ENCODE measurements around the gene HYCC1.
"Not testable (repeated sequence)": the region's sequence is repeated elsewhere in the genome, so short reads cannot be mapped to it uniquely, and the experiment has no call there.

The HYCC1 gene

GRCh38 chr7:23013715-23014649, at the start of gene HYCC1:
HYCC1 (minus strand) TSS chr7:23014130; CDS start chr7:22991111, 23,019 bp downstream.
- in situ Hi-C loops (cut with HindIII; ENCODE audit: low sequenced_read_pairs): no loop called here

- in situ Hi-C loops (cut with HindIII; ENCODE audit: low sequenced_read_pairs): no loop called here
These were observed 48.5 kb upstream of the HYCC1 start for GRCh38 chr7:23062452-23062851.

GRCh38 chr7:23061327-23061726, 47.4 kb upstream of the HYCC1 start:
- in situ Hi-C loops (cut with HindIII; ENCODE audit: low sequenced_read_pairs): no loop called here

GRCh38 chr7:23058408-23059096, 44.6 kb upstream of the HYCC1 start:
- in situ Hi-C loops (cut with HindIII; ENCODE audit: low sequenced_read_pairs): no loop called here

GRCh38 chr7:23055582-23056178, 41.8 kb upstream of the HYCC1 start:
- in situ Hi-C loops (cut with HindIII; ENCODE audit: low sequenced_read_pairs): no loop called here

GRCh38 chr7:23051124-23051485, 37.2 kb upstream of the HYCC1 start:
- in situ Hi-C loops (cut with HindIII; ENCODE audit: low sequenced_read_pairs): not testable (repeated sequence)

- in situ Hi-C loops (cut with HindIII; ENCODE audit: low sequenced_read_pairs): not testable (repeated sequence)
These were observed 32.4 kb upstream of the HYCC1 start for GRCh38 chr7:23046336-23046735.

GRCh38 chr7:23045086-23045485, 31.2 kb upstream of the HYCC1 start:
- in situ Hi-C loops (cut with HindIII; ENCODE audit: low sequenced_read_pairs): not testable (repeated sequence)

- in situ Hi-C loops (cut with HindIII; ENCODE audit: low sequenced_read_pairs): no loop called here
These were observed 30.7 kb upstream of the HYCC1 start for GRCh38 chr7:23044581-23044980.

- in situ Hi-C loops (cut with HindIII; ENCODE audit: low sequenced_read_pairs): no loop called here
These were observed 29.5 kb upstream of the HYCC1 start for GRCh38 chr7:23043441-23043840.

GRCh38 chr7:23039674-23040073, 25.7 kb upstream of the HYCC1 start:
- in situ Hi-C loops (cut with HindIII; ENCODE audit: low sequenced_read_pairs): not testable (repeated sequence)

GRCh38 chr7:23035542-23036371, 21.8 kb upstream of the HYCC1 start:
- in situ Hi-C loops (cut with HindIII; ENCODE audit: low sequenced_read_pairs): not testable (repeated sequence)

- in situ Hi-C loops (cut with HindIII; ENCODE audit: low sequenced_read_pairs): no loop called here
These were observed 13.3 kb upstream of the HYCC1 start for GRCh38 chr7:23027261-23027660.

- in situ Hi-C loops (cut with HindIII; ENCODE audit: low sequenced_read_pairs): no loop called here
These were observed 12.2 kb upstream of the HYCC1 start for GRCh38 chr7:23026164-23026563.

- in situ Hi-C loops (cut with HindIII; ENCODE audit: low sequenced_read_pairs): no loop called here
These were observed 10.5 kb upstream of the HYCC1 start for GRCh38 chr7:23024454-23024853.

- in situ Hi-C loops (cut with HindIII; ENCODE audit: low sequenced_read_pairs): no loop called here
These were observed 8.9 kb upstream of the HYCC1 start for GRCh38 chr7:23022851-23023250.

GRCh38 chr7:23022258-23022769, 8.4 kb upstream of the HYCC1 start:
- in situ Hi-C loops (cut with HindIII; ENCODE audit: low sequenced_read_pairs): no loop called here

- in situ Hi-C loops (cut with HindIII; ENCODE audit: low sequenced_read_pairs): no loop called here
These were observed 7.7 kb upstream of the HYCC1 start for GRCh38 chr7:23021596-23021995.

GRCh38 chr7:23020742-23021401, 6.9 kb upstream of the HYCC1 start:
- in situ Hi-C loops (cut with HindIII; ENCODE audit: low sequenced_read_pairs): no loop called here

GRCh38 chr7:23018750-23019149, 4.8 kb upstream of the HYCC1 start:
- in situ Hi-C loops (cut with HindIII; ENCODE audit: low sequenced_read_pairs): no loop called here

Data from DLD1 (cell line).